ENCODE data around the gene GSTO2.

GRCh38 chr10:104336821-104337467 lies 68.0 kb downstream of the GSTO2 start:
- TF ChIP-seq CTCF (IDR thresholded peaks at IDR 0.05; ENCODE audit: low read length): no peak
- TF ChIP-seq EZH2 (optimal IDR thresholded peaks at IDR 0.05; ENCODE audit: low read depth, low read length): no peak
- TF ChIP-seq EZH2phosphoT487 (IDR thresholded peaks at IDR 0.05; ENCODE audit: low read length): no peak

Data from MM.1S (cell line).